HepG2 (cell line): ENCODE measurements around the gene OR8S1. TPM values are rescaled to one million over a fixed set of nuclear protein-coding genes. Genes with fewer than 3 reads are reported as not detected.

Source experiments
- ATAC-seq: fragments of 200-7000 bp; cut with Tn5 transposase; 3 replicates; pipeline ENCODE4 v1.9.1; 2020; ENCODE audit warnings: mild to moderate bottlenecking, moderate library complexity
- BruUV-seq: library from RNA; stranded (reverse); fragments of 400-500 nt; replicated peaks from 2 replicates; lab custom pipeline; 2021; lab: Mats Ljungman, UMichigan
- CTCF ChIA-PET: fragments of 300-600 bp; formaldehyde crosslinking; extraction: SDS; loops from one replicate; lab custom pipeline; 2021; ENCODE audit warnings: low total read pairs, inconsistent platforms, low intra/inter-chr PET ratio; lab: Yijun Ruan, JAX
- POLR2A ChIA-PET: fragments of 350-600 bp; sonication (Branson Sonifier 250); formaldehyde crosslinking; loops from one replicate; lab custom pipeline; 2020; ENCODE audit warnings: antibody characterized with exemption, inconsistent platforms; lab: Yijun Ruan, JAX
- DNase-seq: peaks from one replicate; pipeline ENCODE4 v3.0.0-alpha.2; 2015; ENCODE audit warnings: low spot score
- FAIRE-seq: peaks from 3 replicates; lab custom pipeline; 2011; peaks lifted over from hg19 to GRCh38; lab: Jason Lieb, UNC
- H2AFZ ChIP-seq: one replicate; pipeline ENCODE4 v1.6.1; 2011; ENCODE audit warnings: low read length, inconsistent platforms
- H3K27ac ChIP-seq: fragments of 300-600 bp; 3 replicates; pipeline ENCODE4 v1.8.0; 2011; ENCODE audit warnings: mixed run types, mild to moderate bottlenecking, mixed read lengths, low read length, inconsistent platforms; ENCODE audit not compliant: insufficient read depth; ENCODE audit errors: extremely low read length
- H3K27me3 ChIP-seq, 2 experiments: fragments of 200-600 bp in 1 of 2; 2 replicates in 1 of 2; 3 replicates in 1 of 2; pipeline versions ENCODE4 v1.6.0 to v1.8.0; 2011; ENCODE audit warnings: low read length in 2 of 2, mild to moderate bottlenecking in 2 of 2, moderate library complexity in 2 of 2, inconsistent platforms in 1 of 2; ENCODE audit not compliant: insufficient read depth in 2 of 2, control insufficient read depth in 1 of 2
- H3K36me3 ChIP-seq, 2 experiments: fragments of 200-600 bp in 1 of 2; replicated peaks in 1 of 2; 2 replicates in 1 of 2; 3 replicates in 1 of 2; pipeline versions ENCODE4 v1.5.1 to v1.8.0; 2011; ENCODE audit warnings: low read length in 2 of 2, inconsistent platforms in 1 of 2; ENCODE audit not compliant: insufficient read depth in 2 of 2, control insufficient read depth in 1 of 2
- H3K4me1 ChIP-seq: 2 replicates; pipeline ENCODE4 v1.5.1; 2012; ENCODE audit warnings: low read length, inconsistent platforms; ENCODE audit not compliant: insufficient read depth
- H3K4me2 ChIP-seq: 2 replicates; pipeline ENCODE4 v1.6.0; 2011; ENCODE audit warnings: low read depth, low read length, inconsistent platforms
- H3K4me3 ChIP-seq, 3 experiments: fragments of 200-600 bp in 1 of 3; sonication (generic), shearing (Covaris generic) in 1 of 3; replicated peaks in 1 of 3; 2 replicates each; pipeline ENCODE4 v1.5.1; 2011 to 2016; ENCODE audit warnings: low read length in 3 of 3, inconsistent platforms in 2 of 3, low read depth in 2 of 3, mild to moderate bottlenecking in 2 of 3, control low read depth in 1 of 3, mixed read lengths in 1 of 3; ENCODE audit not compliant: insufficient read depth in 1 of 3
- H3K79me2 ChIP-seq: one replicate; pipeline ENCODE4 v1.6.1; 2011; ENCODE audit warnings: low read length, inconsistent platforms; ENCODE audit not compliant: insufficient read depth
- H3K9ac ChIP-seq: 2 replicates; pipeline ENCODE4 v1.6.0; 2011; ENCODE audit warnings: mild to moderate bottlenecking, low read depth, low read length, inconsistent platforms; ENCODE audit not compliant: insufficient read depth
- H3K9me3 ChIP-seq: 2 replicates; pipeline ENCODE4 v1.5.1; 2012; ENCODE audit warnings: mild to moderate bottlenecking, low read length
- H4K20me1 ChIP-seq: 2 replicates; pipeline ENCODE4 v1.6.0; 2011; ENCODE audit warnings: inconsistent platforms, mild to moderate bottlenecking, low read length, moderate library complexity; ENCODE audit not compliant: insufficient read depth
- CBX1 ChIP-seq: IDR thresholded peaks from one replicate; pipeline ENCODE4 v1.6.1; 2016; ENCODE audit warnings: antibody characterized with exemption, low read depth
- MLXIP ChIP-seq: sonication (generic); formaldehyde crosslinking; IDR thresholded peaks from 2 replicates; pipeline ENCODE4 v1.9.0; 2021; ENCODE audit warnings: missing genetic modification reagents, borderline replicate concordance
- RARG ChIP-seq: sonication (generic); formaldehyde crosslinking; IDR thresholded peaks from 2 replicates; pipeline ENCODE4 v1.4.0; 2020; ENCODE audit warnings: low read depth, mild to moderate bottlenecking, missing genetic modification reagents
- ZC3H13 ChIP-seq: sonication (generic); formaldehyde crosslinking; IDR thresholded peaks from 2 replicates; pipeline ENCODE4 v1.8.1; 2023; ENCODE audit warnings: mild to moderate bottlenecking, missing genetic modification reagents, moderate library complexity
- ZFP82 ChIP-seq: sonication (generic); formaldehyde crosslinking; IDR thresholded peaks from 2 replicates; pipeline ENCODE4 v1.5.1; 2020; ENCODE audit warnings: mild to moderate bottlenecking, missing genetic modification reagents, borderline replicate concordance
- WGBS: methylation state at CpG from one replicate; pipeline ENCODE4 v1.1.6; 2017; ENCODE audit warnings: low lambda C conversion rate; 5-methylcytosine and 5-hydroxymethylcytosine counted together
- in situ Hi-C: cut with HindIII; loops from 2 replicates; pipeline ENCODE4 v1.10.0; 2017; ENCODE audit warnings: low pct_unique_long_range_greater_than_20kb; ENCODE audit not compliant: extremely low pct_ligation_motif_present
- intact Hi-C: fragments of 100-400 bp; cut with micrococcal nuclease; formaldehyde crosslinking; loops from one replicate; pipeline ENCODE4 v1.10.0; 2022; ENCODE audit not compliant: unreplicated experiment
- polyA plus RNA-seq, 8 experiments: library from polyadenylated mRNA; depleted of rRNA in 3 of 8; stranded (reverse) in 7 of 8; unstranded in 1 of 8; fragments of >200 nt; fragmentation: Illumina TruSeq in 4 of 8; extraction: Trizol in 4 of 8; gene quantifications; 2 replicates each; pipeline versions ENCODE4 v1.2.1 to v1.2.3, GENCODE V29; 2011 to 2016; ENCODE audit warnings: low read depth in 4 of 8, missing spikeins in 1 of 8, mixed read lengths in 1 of 8; ENCODE audit not compliant: insufficient read depth in 1 of 8
- total RNA-seq, 5 experiments: library from RNA; depleted of rRNA; stranded (reverse); fragments of >200 nt; fragmentation: Illumina TruSeq; extraction: Trizol; gene quantifications; 2 replicates each; pipeline ENCODE4 v1.2.3, GENCODE V29; 2016; ENCODE audit warnings: low read depth in 1 of 5
- TF ChIP-seq, protein P1 (sequence below): sonication (generic); formaldehyde crosslinking; IDR thresholded peaks from 2 replicates; pipeline ENCODE4 v1.4.0; 2020; ENCODE audit warnings: mild to moderate bottlenecking, missing genetic modification reagents
- TF ChIP-seq, protein P2 (sequence below): sonication (generic); formaldehyde crosslinking; IDR thresholded peaks from 2 replicates; pipeline ENCODE4 v1.4.0; 2020; ENCODE audit warnings: missing genetic modification reagents, borderline replicate concordance

OR8S1 gene
- total and polyA plus RNA-seq, 2 of the 13 experiments (the other 11 are each of a cell fraction or from before 2014, with no cell fraction given), result not detected

DNA sequence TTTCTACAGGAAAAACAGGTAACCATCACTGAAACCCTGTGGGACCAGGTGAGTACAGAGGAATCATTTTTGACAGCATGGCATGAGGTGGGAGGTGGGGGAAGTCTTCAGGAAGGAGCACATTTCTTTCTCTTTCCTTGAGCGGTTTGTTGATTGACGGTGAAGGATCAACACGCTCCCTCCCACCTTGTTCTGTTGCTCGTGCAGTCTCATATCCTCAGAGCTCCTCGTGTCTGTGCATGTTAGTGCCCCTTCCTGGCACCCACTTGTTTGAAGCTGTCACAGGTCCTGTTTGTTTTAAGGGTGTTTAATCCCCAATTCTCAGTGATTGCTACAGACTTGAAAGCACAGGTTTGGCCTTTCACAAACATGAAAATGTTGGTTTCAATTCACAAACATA lies 38.8 kb upstream of the OR8S1 start (continued):
- TF ChIP-seq, protein P1, sequence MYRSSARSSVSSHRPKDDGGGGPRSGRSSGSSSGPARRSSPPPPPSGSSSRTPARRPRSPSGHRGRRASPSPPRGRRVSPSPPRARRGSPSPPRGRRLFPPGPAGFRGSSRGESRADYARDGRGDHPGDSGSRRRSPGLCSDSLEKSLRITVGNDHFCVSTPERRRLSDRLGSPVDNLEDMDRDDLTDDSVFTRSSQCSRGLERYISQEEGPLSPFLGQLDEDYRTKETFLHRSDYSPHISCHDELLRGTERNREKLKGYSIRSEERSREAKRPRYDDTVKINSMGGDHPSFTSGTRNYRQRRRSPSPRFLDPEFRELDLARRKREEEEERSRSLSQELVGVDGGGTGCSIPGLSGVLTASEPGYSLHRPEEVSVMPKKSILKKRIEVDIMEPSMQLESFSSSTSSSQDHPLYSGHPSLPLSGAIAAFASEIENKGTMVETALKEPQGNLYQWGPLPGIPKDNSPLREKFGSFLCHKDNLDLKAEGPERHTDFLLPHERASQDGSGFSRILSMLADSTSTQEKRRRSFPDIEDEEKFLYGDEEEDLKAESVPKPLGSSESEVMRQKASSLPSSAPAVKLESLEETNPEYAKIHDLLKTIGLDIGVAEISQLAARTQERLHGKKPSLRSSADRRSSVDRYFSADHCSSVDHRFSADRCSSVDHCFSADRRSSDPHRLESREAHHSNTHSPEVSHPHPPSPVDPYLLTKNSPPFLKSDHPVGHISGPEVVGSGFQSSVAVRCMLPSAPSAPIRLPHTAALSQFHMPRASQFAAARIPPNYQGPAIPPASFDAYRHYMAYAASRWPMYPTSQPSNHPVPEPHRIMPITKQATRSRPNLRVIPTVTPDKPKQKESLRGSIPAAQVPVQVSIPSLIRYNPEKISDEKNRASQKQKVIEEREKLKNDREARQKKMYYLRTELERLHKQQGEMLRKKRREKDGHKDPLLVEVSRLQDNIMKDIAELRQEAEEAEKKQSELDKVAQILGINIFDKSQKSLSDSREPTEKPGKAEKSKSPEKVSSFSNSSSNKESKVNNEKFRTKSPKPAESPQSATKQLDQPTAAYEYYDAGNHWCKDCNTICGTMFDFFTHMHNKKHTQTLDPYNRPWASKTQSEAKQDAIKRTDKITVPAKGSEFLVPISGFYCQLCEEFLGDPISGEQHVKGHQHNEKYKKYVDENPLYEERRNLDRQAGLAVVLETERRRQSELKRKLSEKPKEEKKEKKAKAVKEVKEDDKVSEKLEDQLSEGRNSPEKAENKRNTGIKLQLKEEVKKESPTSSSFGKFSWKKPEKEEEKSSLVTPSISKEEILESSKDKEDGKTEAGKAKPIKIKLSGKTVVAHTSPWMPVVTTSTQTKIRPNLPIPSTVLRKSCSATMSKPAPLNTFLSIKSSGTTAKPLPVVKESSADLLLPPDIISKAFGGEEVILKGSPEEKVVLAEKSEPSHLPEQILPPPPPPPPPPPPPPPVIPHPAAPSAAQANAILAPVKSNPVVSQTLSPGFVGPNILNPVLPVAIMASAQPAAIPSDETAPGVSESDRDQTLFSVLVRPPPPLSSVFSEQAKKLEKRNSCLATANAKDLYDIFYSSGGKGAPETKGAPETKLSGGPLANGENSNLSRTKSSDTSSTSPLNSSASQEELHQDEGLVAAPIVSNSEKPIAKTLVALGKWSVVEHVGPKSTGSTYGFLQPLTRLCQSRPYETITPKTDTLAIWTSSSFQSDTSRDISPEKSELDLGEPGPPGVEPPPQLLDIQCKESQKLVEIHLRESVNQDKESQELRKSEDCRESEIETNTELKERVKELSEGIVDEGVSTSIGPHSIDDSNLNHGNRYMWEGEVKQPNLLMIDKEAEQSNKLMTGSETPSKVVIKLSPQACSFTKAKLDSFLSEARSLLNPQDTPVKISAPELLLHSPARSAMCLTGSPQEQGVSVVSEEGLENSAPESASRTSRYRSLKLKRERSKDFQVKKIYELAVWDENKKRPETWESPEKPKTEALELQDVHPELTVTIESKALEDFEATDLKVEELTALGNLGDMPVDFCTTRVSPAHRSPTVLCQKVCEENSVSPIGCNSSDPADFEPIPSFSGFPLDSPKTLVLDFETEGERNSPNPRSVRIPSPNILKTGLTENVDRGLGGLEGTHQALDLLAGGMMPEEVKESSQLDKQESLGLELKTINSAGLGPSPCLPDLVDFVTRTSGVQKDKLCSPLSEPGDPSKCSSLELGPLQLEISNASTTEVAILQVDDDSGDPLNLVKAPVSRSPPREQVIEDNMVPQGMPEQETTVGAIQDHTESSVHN, result no peak

GRCh38 chr12:48489012-48489411 lies 36.4 kb upstream of the OR8S1 start:
- POLR2A ChIA-PET, result no interaction called here
- CTCF ChIA-PET, result no interaction called here
- no peak for TF ChIP-seq CBX1
- no peak for TF ChIP-seq ZC3H13 (CRISPR knock-in tag)
- TF ChIP-seq, protein P2, sequence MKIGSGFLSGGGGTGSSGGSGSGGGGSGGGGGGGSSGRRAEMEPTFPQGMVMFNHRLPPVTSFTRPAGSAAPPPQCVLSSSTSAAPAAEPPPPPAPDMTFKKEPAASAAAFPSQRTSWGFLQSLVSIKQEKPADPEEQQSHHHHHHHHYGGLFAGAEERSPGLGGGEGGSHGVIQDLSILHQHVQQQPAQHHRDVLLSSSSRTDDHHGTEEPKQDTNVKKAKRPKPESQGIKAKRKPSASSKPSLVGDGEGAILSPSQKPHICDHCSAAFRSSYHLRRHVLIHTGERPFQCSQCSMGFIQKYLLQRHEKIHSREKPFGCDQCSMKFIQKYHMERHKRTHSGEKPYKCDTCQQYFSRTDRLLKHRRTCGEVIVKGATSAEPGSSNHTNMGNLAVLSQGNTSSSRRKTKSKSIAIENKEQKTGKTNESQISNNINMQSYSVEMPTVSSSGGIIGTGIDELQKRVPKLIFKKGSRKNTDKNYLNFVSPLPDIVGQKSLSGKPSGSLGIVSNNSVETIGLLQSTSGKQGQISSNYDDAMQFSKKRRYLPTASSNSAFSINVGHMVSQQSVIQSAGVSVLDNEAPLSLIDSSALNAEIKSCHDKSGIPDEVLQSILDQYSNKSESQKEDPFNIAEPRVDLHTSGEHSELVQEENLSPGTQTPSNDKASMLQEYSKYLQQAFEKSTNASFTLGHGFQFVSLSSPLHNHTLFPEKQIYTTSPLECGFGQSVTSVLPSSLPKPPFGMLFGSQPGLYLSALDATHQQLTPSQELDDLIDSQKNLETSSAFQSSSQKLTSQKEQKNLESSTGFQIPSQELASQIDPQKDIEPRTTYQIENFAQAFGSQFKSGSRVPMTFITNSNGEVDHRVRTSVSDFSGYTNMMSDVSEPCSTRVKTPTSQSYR (CRISPR knock-in tag), result no peak
- no peak for TF ChIP-seq MLXIP (CRISPR knock-in tag)
- TF ChIP-seq ZFP82 (CRISPR knock-in tag), result no peak
- TF ChIP-seq RARG (CRISPR knock-in tag), result no peak

More at GRCh38 chr12:48489012-48489411, 36.4 kb upstream of the OR8S1 start:
- Histone ChIP-seq H3K36me3 (no peaks in the 10 kb centered on the region), H3K9me3 (no peaks in the 10 kb centered on the region), H3K79me2 (no peaks in the 10 kb centered on the region), H3K27me3 (peaks cover 0 to 12% of the 10 kb centered on the region in 2 experiments; a peak in 2 of 5 replicates), H3K4me1 (no peaks in the 10 kb centered on the region), H3K4me3 (no peak overlapping the region), H3K4me2 (no peak overlapping the region), H3K27ac (no peak overlapping the region), H3K9ac (no peak overlapping the region), H2AFZ (no peak overlapping the region), H4K20me1 (no peaks in the 10 kb centered on the region)
- in situ Hi-C loops (no loop called here), intact Hi-C loops (no loop called here)
- 4% methylated on average over 2 of the region's 2 CpGs for WGBS
- no peak for FAIRE-seq
- BruUV-seq, result no TSS peak
- no peak for ATAC-seq
- no peak for DNase-seq
